ENCODE data around the gene SMOC1.

The SMOC1 gene

GRCh38 chr14:69876221-69876847 lies 2.9 kb upstream of the SMOC1 start:
- Histone ChIP-seq H3K4me3 (no peak overlapping the region), H3K27ac (peak overlapping the region in 1 of 2 donors; percentile 60)
- peak; percentile 1 for DNase-seq (ENCODE audit: low spot score)
- no peak for TF ChIP-seq CTCF (IDR thresholded peaks at IDR 0.05)

DNA sequence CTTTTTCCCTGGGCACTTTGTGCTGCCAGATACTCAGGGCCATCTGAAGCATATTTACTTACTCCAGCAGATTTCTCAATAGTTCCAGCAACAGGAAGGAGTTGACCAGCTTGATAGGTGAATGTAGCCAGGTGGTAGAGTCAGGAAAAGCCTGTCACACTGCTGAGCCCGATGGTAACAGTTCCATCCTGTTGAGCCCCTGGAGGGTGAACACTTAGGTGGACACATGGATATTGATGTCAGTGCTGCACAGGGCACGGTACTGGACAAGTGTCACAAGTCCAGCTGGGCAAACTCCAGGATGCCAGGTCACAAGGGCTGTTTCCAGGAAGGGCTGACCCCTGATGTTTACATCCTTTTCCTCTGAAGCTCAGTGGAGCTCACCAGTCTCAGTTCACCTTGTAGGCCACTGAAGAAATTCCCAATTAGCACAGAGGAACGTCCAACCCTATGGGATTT lies 2.3 kb upstream of the SMOC1 start:
- Histone ChIP-seq H3K27ac (peak overlapping the region in 1 of 2 donors; percentile 60), H3K4me3 (no peak overlapping the region)
- TF ChIP-seq CTCF (IDR thresholded peaks at IDR 0.05): no peak
- peak; percentile 62 for DNase-seq (ENCODE audit: low spot score)

- TF ChIP-seq CTCF (IDR thresholded peaks at IDR 0.05): no peak
- DNase-seq (ENCODE audit: low spot score): no peak
- no peak overlapping the region for H3K4me3 ChIP-seq
- peak overlapping the region in 1 of 2 donors; percentile 60 for H3K27ac ChIP-seq
Measured at GRCh38 chr14:69877492-69877891, 1.7 kb upstream of the SMOC1 start.

DNA sequence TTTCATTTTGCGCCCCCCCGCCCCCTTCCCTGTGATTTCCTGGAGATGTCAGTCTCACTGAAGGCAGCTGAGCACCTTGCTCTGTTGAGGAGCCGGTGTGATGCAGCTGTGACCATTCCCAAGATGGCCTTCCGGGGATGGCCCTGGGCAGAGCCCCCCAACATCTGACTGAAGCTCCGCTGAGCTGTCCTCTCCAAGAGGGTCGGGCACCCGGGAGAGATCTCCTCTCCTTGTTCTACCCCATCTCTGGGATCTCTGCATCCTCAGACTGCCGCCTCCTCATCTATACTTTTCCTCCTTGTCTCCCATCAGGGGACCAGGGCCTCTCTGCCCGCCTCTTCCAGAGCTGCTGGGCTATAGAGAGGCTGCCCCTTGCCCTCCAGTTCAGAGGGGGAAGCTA lies 965 bp upstream of the SMOC1 start:
- DNase-seq (ENCODE audit: low spot score): peak; percentile 55
- Histone ChIP-seq H3K27ac (no peak overlapping the region), H3K4me3 (no peak overlapping the region)
- no peak for TF ChIP-seq CTCF (IDR thresholded peaks at IDR 0.05)

- TF ChIP-seq CTCF (IDR thresholded peaks at IDR 0.05): no peak
- Histone ChIP-seq H3K4me3 (peak overlapping the region; percentile 73), H3K27ac (no peak overlapping the region)
- peak; percentile 62 for DNase-seq (ENCODE audit: low spot score)
Measured at GRCh38 chr14:69880044-69880487, 850 bp downstream of the SMOC1 start.

GRCh38 chr14:69880893-69881292 lies 1.7 kb downstream of the SMOC1 start:
- peak; percentile 46 for DNase-seq (ENCODE audit: low spot score)
- TF ChIP-seq CTCF (IDR thresholded peaks at IDR 0.05): no peak
- no peak overlapping the region for H3K27ac ChIP-seq
- H3K4me3 ChIP-seq: no peak overlapping the region

DNA sequence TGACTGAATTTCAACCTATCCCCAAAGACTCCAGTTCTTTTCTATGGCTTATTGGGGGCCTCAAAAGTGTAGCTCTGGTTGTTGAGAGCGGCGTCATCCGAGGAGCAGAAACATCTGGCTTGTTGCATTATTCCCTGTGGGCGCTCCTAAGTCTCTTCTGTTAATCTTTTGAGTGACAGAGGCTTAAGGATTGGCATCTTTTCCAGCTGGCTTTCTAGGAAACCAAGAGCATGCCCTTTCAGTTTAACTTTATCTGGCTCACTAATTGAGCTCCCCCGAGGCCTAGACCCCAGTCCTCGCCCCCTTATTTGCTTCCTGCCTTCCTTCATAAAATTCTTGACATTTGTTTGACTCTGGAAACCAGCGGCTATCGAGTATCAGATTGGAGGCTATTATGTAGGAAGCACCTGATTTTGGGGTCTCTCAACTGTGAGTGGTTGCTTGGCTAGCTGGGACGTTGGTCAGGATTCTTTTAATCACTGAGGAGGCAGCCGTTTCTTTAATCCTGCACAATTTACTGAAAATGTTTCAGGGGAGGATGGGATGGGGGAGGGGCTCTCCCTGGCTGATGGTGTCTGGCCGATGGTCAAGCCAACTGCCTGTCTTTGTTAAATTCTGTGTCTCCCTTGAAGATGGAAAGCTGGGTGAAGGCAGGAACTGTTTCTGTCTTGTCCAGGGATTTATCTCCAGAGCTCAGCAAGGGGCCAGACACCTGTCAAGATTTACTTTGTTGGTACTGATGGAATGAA lies 3.1 kb downstream of the SMOC1 start:
- no peak overlapping the region for H3K4me3 ChIP-seq
- no peak overlapping the region for H3K27ac ChIP-seq
- TF ChIP-seq CTCF (IDR thresholded peaks at IDR 0.05): no peak
- DNase-seq (ENCODE audit: low spot score): no peak

Measured in coronary artery (tissue), 2 donors.